B cell (primary cell): ENCODE results near the gene DNTT. TPM values are rescaled to one million over a fixed set of nuclear protein-coding genes. Genes with fewer than 3 reads are reported as not detected.
A peak's percentile ranks its signal among the peaks of the same experiment; 100 is the strongest.

Experiments used
- ATAC-seq: fragments of 200-7000 bp; cut with Tn5 transposase; one replicate; pipeline ENCODE4 v1.10.0; 2021; ENCODE audit warnings: low read depth, mild to moderate bottlenecking, moderate number of reproducible peaks, moderate library complexity
- CTCF ChIA-PET: fragments of 350-600 bp; sonication (Branson Sonifier 250); formaldehyde crosslinking; loops from one replicate; lab custom pipeline; 2021; ENCODE audit warnings: antibody characterized with exemption, inconsistent platforms; lab: Charles Lee
- POLR2A ChIA-PET: fragments of 350-600 bp; sonication (Branson Sonifier 250); formaldehyde crosslinking; loops from one replicate; lab custom pipeline; 2021; ENCODE audit warnings: antibody characterized with exemption; lab: Charles Lee
- DNase-seq: peaks from one replicate; pipeline ENCODE4 v3.0.0; 2013
- H2AFZ ChIP-seq: 2 replicates; pipeline ENCODE4 v1.6.1; 2012; ENCODE audit warnings: mild to moderate bottlenecking, low read depth, low read length; ENCODE audit not compliant: insufficient read depth, poor library complexity, severe bottlenecking
- H3K27ac ChIP-seq, 2 donors: 1 replicate in 1 of 2; 2 replicates in 1 of 2; pipeline ENCODE4 v1.5.1; 2012 to 2013; ENCODE audit warnings: low read length in 2 of 2, mild to moderate bottlenecking in 2 of 2, moderate library complexity in 1 of 2
- H3K27me3 ChIP-seq, 4 experiments: fragments of 200-600 bp in 1 of 4; sonication (generic) in 1 of 4; replicated peaks in 1 of 4; 1 replicate in 2 of 4; 2 replicates in 2 of 4; pipeline versions ENCODE4 v1.6.1 to v1.7.0; 2013 to 2016; ENCODE audit warnings: low read length in 3 of 4, mild to moderate bottlenecking in 2 of 4, mixed read lengths in 1 of 4, moderate library complexity in 1 of 4; ENCODE audit not compliant: insufficient read depth in 4 of 4, control insufficient read depth in 3 of 4; ENCODE audit errors: control extremely low read depth in 1 of 4
- H3K36me3 ChIP-seq, 2 experiments: replicated peaks in 1 of 2; 1 replicate in 1 of 2; 2 replicates in 1 of 2; pipeline versions ENCODE4 v1.6.1 to v1.7.1; 2013; ENCODE audit warnings: low read length in 1 of 2; ENCODE audit not compliant: insufficient read depth in 2 of 2, control insufficient read depth in 1 of 2; ENCODE audit errors: control extremely low read depth in 1 of 2, extremely low read depth in 1 of 2
- H3K4me1 ChIP-seq, 2 donors: fragments of 200-600 bp in 1 of 2; sonication (generic) in 1 of 2; 1 replicate in 1 of 2; 2 replicates in 1 of 2; pipeline versions ENCODE4 v1.5.1 to v1.6.1; 2013 to 2017; ENCODE audit warnings: low read length in 2 of 2; ENCODE audit not compliant: control insufficient read depth in 2 of 2, insufficient read depth in 2 of 2
- H3K4me2 ChIP-seq: replicated peaks from 2 replicates; pipeline ENCODE3; 2012; ENCODE audit warnings: mild to moderate bottlenecking, low read depth, low read length; ENCODE audit not compliant: poor library complexity, severe bottlenecking
- H3K4me3 ChIP-seq, 5 experiments: fragments of 200-600 bp in 1 of 5; sonication (generic) in 1 of 5; 1 replicate in 3 of 5; 2 replicates in 2 of 5; pipeline versions ENCODE4 v1.5.1 to v1.7.0; 2011 to 2016; ENCODE audit warnings: low read length in 4 of 5, mild to moderate bottlenecking in 4 of 5, low read depth in 2 of 5, control low read depth in 1 of 5, moderate library complexity in 1 of 5; ENCODE audit not compliant: insufficient read depth in 1 of 5; ENCODE audit errors: control extremely low read depth in 1 of 5, extremely low read depth in 1 of 5
- H3K79me2 ChIP-seq: fragments of 200-600 bp; sonication (generic); one replicate; pipeline ENCODE4 v1.6.0; 2016; ENCODE audit warnings: low read length; ENCODE audit not compliant: control insufficient read depth, insufficient read depth
- H3K9ac ChIP-seq: fragments of 200-600 bp; sonication (generic); 2 replicates; pipeline ENCODE4 v1.6.1; 2017; ENCODE audit warnings: mild to moderate bottlenecking, low read length, moderate library complexity
- H3K9me3 ChIP-seq, 3 donors: one replicate each; pipeline versions ENCODE4 v1.6.1 to v1.7.1; 2013; ENCODE audit warnings: low read length in 2 of 3; ENCODE audit not compliant: control insufficient read depth in 2 of 3, insufficient read depth in 1 of 3; ENCODE audit errors: control extremely low read depth in 1 of 3
- H4K20me1 ChIP-seq: 2 replicates; pipeline ENCODE4 v1.6.0; 2012; ENCODE audit warnings: mild to moderate bottlenecking, low read length; ENCODE audit not compliant: insufficient read depth, control insufficient read depth, poor library complexity, severe bottlenecking
- H3K27ac Mint-ChIP-seq: one replicate; pipeline ENCODE4 v1.8.0; 2021; ENCODE audit warnings: mixed read lengths
- H3K27me3 Mint-ChIP-seq: one replicate; pipeline ENCODE4 v1.8.0; 2021; ENCODE audit warnings: mixed read lengths
- H3K4me1 Mint-ChIP-seq: one replicate; pipeline ENCODE4 v1.8.0; 2021; ENCODE audit warnings: mixed read lengths
- H3K4me3 Mint-ChIP-seq: one replicate; pipeline ENCODE4 v1.8.0; 2021; ENCODE audit warnings: mixed read lengths
- H3K9me3 Mint-ChIP-seq: one replicate; pipeline ENCODE4 v1.8.0; 2022; ENCODE audit warnings: mixed read lengths; ENCODE audit not compliant: insufficient read depth
- CTCF ChIP-seq: fragments of 200-600 bp; IDR thresholded peaks from one replicate; pipeline ENCODE4 v1.8.0; 2022; ENCODE audit warnings: antibody characterized with exemption, mild to moderate bottlenecking
- EZH2 ChIP-seq: IDR thresholded peaks from 2 replicates; pipeline ENCODE4 v1.6.1; 2012; ENCODE audit warnings: borderline replicate concordance, low read depth, mild to moderate bottlenecking, moderate library complexity, low read length; ENCODE audit not compliant: insufficient read depth, poor library complexity, severe bottlenecking
- WGBS: methylation state at CpG from one replicate; pipeline ENCODE4 v1.1.5; 2013; ENCODE audit warnings: missing lambda C conversion rate; ENCODE audit not compliant: insufficient coverage; 5-methylcytosine and 5-hydroxymethylcytosine counted together
- intact Hi-C: fragments of 100-400 bp; cut with micrococcal nuclease; formaldehyde crosslinking; loops from one replicate; pipeline ENCODE4 v1.10.0; 2022
- polyA plus RNA-seq: library from polyadenylated mRNA; depleted of rRNA; stranded (reverse); fragments of >200 nt; gene quantifications from 2 replicates; pipeline ENCODE4 v1.2.3, GENCODE V29; 2012
- total RNA-seq, 2 donors: library from RNA; stranded (reverse); fragments of 120-200 nt in 1 of 2; gene quantifications; 1 replicate in 1 of 2; 2 replicates in 1 of 2; pipeline versions ENCODE4 v1.2.3 to v1.2.4, GENCODE V29; 2013 to 2022

The DNTT gene
- total and polyA plus RNA-seq, 2 donors (not counting 1 experiment from before 2014, with no cell fraction given): not detected

- Histone ChIP-seq H3K9me3 (no peaks in the 10 kb centered on the region), H2AFZ (no peak overlapping the region), H3K36me3 (no peaks in the 10 kb centered on the region), H3K79me2 (no peaks in the 10 kb centered on the region), H4K20me1 (no peaks in the 10 kb centered on the region), H3K4me3 (no peak overlapping the region), H3K27me3 (peaks cover 0 to 6% (median 0%) of the 10 kb centered on the region in 4 experiments), H3K4me1 (peaks cover 6 to 8% of the 10 kb centered on the region in 2 donors), H3K27ac (no peak overlapping the region), H3K9ac (no peak overlapping the region), H3K4me2 (no peak overlapping the region)
- 88% methylated on average over 35 of the region's 38 CpGs for WGBS
- ATAC-seq (no peak), DNase-seq (no peak)
- intact Hi-C loops: no loop called here
- no peaks in the 10 kb centered on the region for H3K9me3 Mint-ChIP-seq
- ChIA-PET POLR2A (no interaction called here), CTCF (interaction anchor here (0.6 to 3.1 kb wide), 19 partner anchors 9 to 841 kb away, joined by 3 to 17 read pairs (median 4); no protein-coding TSS in a partner anchor)
- no peak for TF ChIP-seq CTCF
- TF ChIP-seq EZH2: no peak
- H3K27ac Mint-ChIP-seq: no peak overlapping the region
- H3K27me3 Mint-ChIP-seq: peaks cover 19% of the 10 kb centered on the region
- H3K4me3 Mint-ChIP-seq: no peak overlapping the region
- H3K4me1 Mint-ChIP-seq: peaks cover 8% of the 10 kb centered on the region
Measured at GRCh38 chr10:96369890-96370583, 65.8 kb downstream of the DNTT start.

GRCh38 chr10:96370584-96371157 is 66.4 kb downstream of the DNTT start:
- H3K27me3 Mint-ChIP-seq: peaks cover 23% of the 10 kb centered on the region
- H3K79me2 ChIP-seq: no peaks in the 10 kb centered on the region
- ATAC-seq (no peak), DNase-seq (peak; percentile 73)
- H3K36me3 ChIP-seq: no peaks in the 10 kb centered on the region
- no peak overlapping the region for H3K4me3 ChIP-seq
- H3K4me1 ChIP-seq: peaks cover 6 to 13% of the 10 kb centered on the region in 2 donors
- peaks cover 0 to 8% (median 0%) of the 10 kb centered on the region in 4 experiments for H3K27me3 ChIP-seq
- H3K4me3 Mint-ChIP-seq: no peak overlapping the region
- H2AFZ ChIP-seq: no peak overlapping the region
- WGBS: 13% methylated on average over 11 of the region's 16 CpGs
- no peak overlapping the region for H3K9ac ChIP-seq
- H3K4me1 Mint-ChIP-seq: peaks cover 14% of the 10 kb centered on the region
- TF ChIP-seq CTCF (peak; percentile 85), EZH2 (no peak)
- H4K20me1 ChIP-seq: no peaks in the 10 kb centered on the region
- no peak overlapping the region for H3K27ac Mint-ChIP-seq
- H3K9me3 ChIP-seq: no peaks in the 10 kb centered on the region
- no peak overlapping the region for H3K4me2 ChIP-seq
- ChIA-PET POLR2A (interaction anchor here (0.7 kb wide), 1 partner anchor 22 kb away, joined by 4 read pairs; no protein-coding TSS in a partner anchor), CTCF (interaction anchor here (0.6 to 3.1 kb wide), 23 partner anchors 9 to 840 kb away, joined by 3 to 17 read pairs (median 4); no protein-coding TSS in a partner anchor)
- intact Hi-C loops: no loop called here
- no peak overlapping the region for H3K27ac ChIP-seq
- H3K9me3 Mint-ChIP-seq: no peaks in the 10 kb centered on the region
